HEK293 (cell line): ENCODE data around the gene BHLHE23.

Experiments used
- CTCF ChIA-PET: fragments of 350-600 bp; formaldehyde crosslinking; extraction: SDS; loops from one replicate; lab custom pipeline; 2021; ENCODE audit warnings: antibody characterized with exemption; lab: Yijun Ruan, JAX
- POLR2A ChIA-PET: fragments of 300-600 bp; formaldehyde crosslinking; extraction: SDS; loops from one replicate; lab custom pipeline; 2020; ENCODE audit warnings: antibody characterized with exemption, inconsistent platforms; lab: Yijun Ruan, JAX
- H3K27ac ChIP-seq: fragments of 200-500 bp; sonication (Bioruptor generic); 2 replicates; pipeline ENCODE4 v1.5.1; 2014; ENCODE audit warnings: low read depth, low read length, control low read depth, inconsistent platforms; ENCODE audit errors: extremely low read depth
- H3K36me3 ChIP-seq, 2 experiments: fragments of 200-500 bp in 1 of 2; sonication (Bioruptor generic) in 1 of 2; 1 replicate in 1 of 2; 2 replicates in 1 of 2; pipeline ENCODE4 v1.5.1; 2014 to 2017; ENCODE audit warnings: inconsistent platforms in 2 of 2, low read length in 2 of 2; ENCODE audit not compliant: control insufficient read depth in 2 of 2, insufficient read depth in 1 of 2
- H3K4me1 ChIP-seq: fragments of 200-500 bp; sonication (Bioruptor generic); 2 replicates; pipeline ENCODE4 v1.5.1; 2014; ENCODE audit warnings: mild to moderate bottlenecking, low read length, inconsistent platforms; ENCODE audit not compliant: control insufficient read depth, insufficient read depth
- H3K4me3 ChIP-seq: 2 replicates; pipeline ENCODE4 v1.5.1; 2011; ENCODE audit warnings: low read depth, mild to moderate bottlenecking, control low read depth, low read length, moderate library complexity
- H3K9me3 ChIP-seq: fragments of 200-500 bp; sonication (Bioruptor generic); 2 replicates; pipeline ENCODE4 v1.5.1; 2014; ENCODE audit warnings: low read depth, low read length, inconsistent platforms; ENCODE audit not compliant: control insufficient read depth, insufficient read depth
- BCL11A ChIP-seq: fragments of 450-650 bp; formaldehyde crosslinking; IDR thresholded peaks from 2 replicates; pipeline ENCODE4 v1.5.1; 2016; ENCODE audit warnings: low read depth, missing biosample characterization, missing genetic modification characterization
- HOXA7 ChIP-seq: sonication (generic); formaldehyde crosslinking; IDR thresholded peaks from 2 replicates; pipeline ENCODE4 v1.8.1; 2022; ENCODE audit warnings: missing genetic modification reagents, borderline replicate concordance
- KLF7 ChIP-seq: fragments of 450-650 bp; formaldehyde crosslinking; IDR thresholded peaks from 2 replicates; pipeline ENCODE4 v1.5.1; 2016; ENCODE audit warnings: missing biosample characterization, missing genetic modification characterization, borderline replicate concordance
- OSR2 ChIP-seq: fragments of 450-650 bp; formaldehyde crosslinking; IDR thresholded peaks from 2 replicates; pipeline ENCODE4 v1.5.1; 2016; ENCODE audit warnings: missing biosample characterization, missing genetic modification characterization
- PRDM1 ChIP-seq: fragments of 450-650 bp; formaldehyde crosslinking; IDR thresholded peaks from 2 replicates; pipeline ENCODE4; 2016; ENCODE audit warnings: missing biosample characterization, missing genetic modification characterization
- YY2 ChIP-seq: fragments of 450-650 bp; formaldehyde crosslinking; IDR thresholded peaks from 2 replicates; pipeline ENCODE4 v1.5.1; 2016; ENCODE audit warnings: missing biosample characterization, missing genetic modification characterization
- ZBTB1 ChIP-seq: fragments of 450-650 bp; formaldehyde crosslinking; IDR thresholded peaks from 2 replicates; pipeline ENCODE4 v1.5.1; 2016; ENCODE audit warnings: missing biosample characterization, missing genetic modification characterization
- ZBTB20 ChIP-seq: fragments of 450-650 bp; formaldehyde crosslinking; IDR thresholded peaks from 2 replicates; pipeline ENCODE4 v1.5.1; 2016; ENCODE audit warnings: missing biosample characterization, missing genetic modification characterization
- ZBTB48 ChIP-seq: fragments of 450-650 bp; formaldehyde crosslinking; IDR thresholded peaks from 2 replicates; pipeline ENCODE4 v1.5.1; 2016; ENCODE audit warnings: missing biosample characterization, missing genetic modification characterization
- ZBTB8A ChIP-seq: fragments of 450-650 bp; formaldehyde crosslinking; IDR thresholded peaks from 2 replicates; pipeline ENCODE4 v1.5.1; 2016; ENCODE audit warnings: missing biosample characterization, missing genetic modification characterization
- ZNF175 ChIP-seq: fragments of 450-650 bp; formaldehyde crosslinking; IDR thresholded peaks from 2 replicates; pipeline ENCODE4 v1.5.1; 2016; ENCODE audit warnings: missing biosample characterization, missing genetic modification characterization
- ZNF350 ChIP-seq: fragments of 450-650 bp; formaldehyde crosslinking; IDR thresholded peaks from 2 replicates; pipeline ENCODE4 v1.5.0; 2017; ENCODE audit warnings: missing biosample characterization, mild to moderate bottlenecking, missing genetic modification characterization
- ZNF394 ChIP-seq: fragments of 450-650 bp; formaldehyde crosslinking; IDR thresholded peaks from 2 replicates; pipeline ENCODE4 v1.5.1; 2016; ENCODE audit warnings: missing biosample characterization, missing genetic modification characterization, mild to moderate bottlenecking, moderate library complexity, borderline replicate concordance
- ZNF561 ChIP-seq: fragments of 450-650 bp; IDR thresholded peaks from 2 replicates; pipeline ENCODE4 v1.5.1; 2018; ENCODE audit warnings: missing biosample characterization, missing genetic modification characterization, borderline replicate concordance
- ZNF660 ChIP-seq: fragments of 450-650 bp; IDR thresholded peaks from 2 replicates; pipeline ENCODE4 v1.5.1; 2018; ENCODE audit warnings: missing biosample characterization, mild to moderate bottlenecking, missing genetic modification characterization
- ZNF677 ChIP-seq: fragments of 450-650 bp; IDR thresholded peaks from 2 replicates; pipeline ENCODE4 v1.5.0; 2018; ENCODE audit warnings: missing biosample characterization, mild to moderate bottlenecking, missing genetic modification characterization, moderate library complexity
- ZNF776 ChIP-seq: fragments of 450-650 bp; formaldehyde crosslinking; IDR thresholded peaks from 2 replicates; pipeline ENCODE4 v1.5.0; 2017; ENCODE audit warnings: missing biosample characterization, missing genetic modification characterization, borderline replicate concordance
- ZNF792 ChIP-seq: fragments of 450-650 bp; formaldehyde crosslinking; IDR thresholded peaks from 2 replicates; pipeline ENCODE4 v1.5.1; 2016; ENCODE audit warnings: missing biosample characterization, missing genetic modification characterization
- ZNF837 ChIP-seq: fragments of 450-650 bp; formaldehyde crosslinking; IDR thresholded peaks from 2 replicates; pipeline ENCODE4 v1.5.1; 2016; ENCODE audit warnings: missing biosample characterization, missing genetic modification characterization
- TF ChIP-seq, protein P1 (sequence below): IDR thresholded peaks from 2 replicates; pipeline ENCODE4 v1.6.1; 2011; ENCODE audit warnings: mild to moderate bottlenecking, low read depth, low read length, borderline replicate concordance
- TF ChIP-seq, protein P2 (sequence below): fragments of 450-650 bp; formaldehyde crosslinking; IDR thresholded peaks from 2 replicates; pipeline ENCODE4 v1.5.1; 2016; ENCODE audit warnings: missing biosample characterization, missing genetic modification characterization

The BHLHE23 gene

DNA sequence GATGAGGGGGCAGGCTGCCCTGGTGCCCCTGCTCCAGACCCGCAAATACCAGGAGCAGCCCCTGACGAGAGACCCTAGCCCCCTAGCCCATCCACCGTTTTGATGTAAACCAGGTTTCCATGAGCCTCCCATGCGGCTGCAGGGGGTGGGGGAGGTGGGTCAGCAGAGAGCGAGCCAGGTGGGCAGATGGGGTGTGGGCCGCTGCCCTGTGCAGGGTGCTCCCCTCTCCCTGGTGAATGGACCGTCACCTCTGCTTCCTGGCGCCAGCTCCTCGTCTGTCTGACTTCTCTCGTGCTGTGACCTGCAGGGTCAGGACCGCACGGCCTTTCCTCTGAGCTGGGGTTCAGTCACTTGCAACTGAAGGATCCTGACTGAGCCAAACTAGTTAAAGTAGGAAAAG is 15.7 kb upstream of the BHLHE23 start (continued):
- no peak for TF ChIP-seq OSR2
- TF ChIP-seq PRDM1 = no peak

DNA sequence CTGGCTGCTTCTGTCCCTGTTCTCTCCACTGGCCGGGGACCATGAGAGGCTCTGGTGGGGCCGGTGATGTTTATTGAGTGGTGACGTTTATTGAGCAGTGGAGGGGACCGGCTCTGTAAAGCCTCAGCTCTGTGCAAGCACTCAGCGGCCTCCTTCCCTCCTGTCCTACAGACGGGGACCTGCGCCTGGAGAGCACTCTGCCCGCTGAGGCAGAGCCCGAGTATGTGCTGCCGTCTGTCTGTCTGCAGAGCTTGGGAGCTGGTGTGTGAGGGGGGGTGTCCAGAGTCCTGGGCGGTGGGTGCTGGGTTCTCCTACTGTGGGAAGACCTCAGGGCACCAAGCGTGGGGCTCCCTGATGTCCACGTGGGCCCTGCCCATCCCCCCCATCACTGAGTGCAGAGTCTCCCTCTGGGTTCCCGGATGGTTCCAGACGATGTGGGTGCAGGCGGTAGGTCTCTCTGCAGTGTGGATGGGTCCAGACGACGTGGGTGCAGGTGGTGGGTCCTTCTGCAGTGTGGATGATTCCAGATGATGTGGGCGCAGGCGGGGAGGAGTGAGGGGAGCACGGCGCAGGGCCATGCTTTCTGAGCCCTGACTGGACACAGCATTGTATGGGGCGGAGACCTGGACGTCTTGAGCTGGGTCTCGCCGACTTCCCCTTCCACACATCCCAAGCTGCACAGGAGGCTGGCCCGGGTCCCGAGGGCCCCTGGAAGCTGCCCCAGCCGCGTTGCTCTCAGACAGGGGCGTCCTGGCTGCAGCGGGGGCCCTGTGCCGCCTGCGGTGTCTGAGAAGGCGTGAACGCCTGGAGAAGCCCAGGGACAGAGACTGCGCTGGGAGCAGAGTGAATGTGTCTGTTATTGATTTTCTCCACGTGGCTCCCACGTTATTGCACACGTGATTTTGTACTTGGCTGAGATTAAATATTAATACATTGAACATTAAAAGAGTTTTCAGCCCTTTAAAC is 14.9 kb upstream of the BHLHE23 start:
- ChIA-PET POLR2A (interaction anchor here (0.5 kb wide), 1 partner anchor 49 kb away, joined by 4 read pairs; no protein-coding TSS in a partner anchor), CTCF (no interaction called here)
- no peaks in the 10 kb centered on the region for H3K4me1 ChIP-seq
- H3K9me3 ChIP-seq = no peaks in the 10 kb centered on the region
- H3K4me3 ChIP-seq = no peak overlapping the region
- H3K27ac ChIP-seq = no peak overlapping the region
- TF ChIP-seq HOXA7 (CRISPR knock-in tag) = no peak
- TF ChIP-seq, protein P1, sequence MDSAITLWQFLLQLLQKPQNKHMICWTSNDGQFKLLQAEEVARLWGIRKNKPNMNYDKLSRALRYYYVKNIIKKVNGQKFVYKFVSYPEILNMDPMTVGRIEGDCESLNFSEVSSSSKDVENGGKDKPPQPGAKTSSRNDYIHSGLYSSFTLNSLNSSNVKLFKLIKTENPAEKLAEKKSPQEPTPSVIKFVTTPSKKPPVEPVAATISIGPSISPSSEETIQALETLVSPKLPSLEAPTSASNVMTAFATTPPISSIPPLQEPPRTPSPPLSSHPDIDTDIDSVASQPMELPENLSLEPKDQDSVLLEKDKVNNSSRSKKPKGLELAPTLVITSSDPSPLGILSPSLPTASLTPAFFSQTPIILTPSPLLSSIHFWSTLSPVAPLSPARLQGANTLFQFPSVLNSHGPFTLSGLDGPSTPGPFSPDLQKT = no peak
- TF ChIP-seq KLF7 (tag by site-specific recombination) = no peak
- TF ChIP-seq ZBTB20 = no peak
- no peak for TF ChIP-seq YY2 (tag by site-specific recombination)
- no peak for TF ChIP-seq ZNF350 (tag by site-specific recombination)
- TF ChIP-seq ZNF660 = no peak
- no peak for TF ChIP-seq ZNF561 (tag by site-specific recombination)
- no peak for TF ChIP-seq ZNF394 (tag by site-specific recombination)
- TF ChIP-seq, protein P2, sequence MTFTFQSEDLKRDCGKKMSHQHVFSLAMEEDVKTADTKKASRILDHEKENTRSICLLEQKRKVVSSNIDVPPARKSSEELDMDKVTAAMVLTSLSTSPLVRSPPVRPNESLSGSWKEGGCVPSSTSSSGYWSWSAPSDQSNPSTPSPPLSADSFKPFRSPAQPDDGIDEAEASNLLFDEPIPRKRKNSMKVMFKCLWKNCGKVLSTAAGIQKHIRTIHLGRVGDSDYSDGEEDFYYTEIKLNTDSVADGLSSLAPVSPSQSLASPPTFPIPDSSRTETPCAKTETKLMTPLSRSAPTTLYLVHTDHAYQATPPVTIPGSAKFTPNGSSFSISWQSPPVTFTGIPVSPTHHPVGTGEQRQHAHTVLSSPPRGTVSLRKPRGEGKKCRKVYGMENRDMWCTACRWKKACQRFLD (tag by site-specific recombination) = no peak
- no peak for TF ChIP-seq ZBTB1
- TF ChIP-seq ZNF776 (tag by site-specific recombination) = no peak
- TF ChIP-seq ZNF837 (tag by site-specific recombination) = no peak
- TF ChIP-seq ZBTB8A (tag by site-specific recombination) = no peak
- TF ChIP-seq ZBTB48 (tag by site-specific recombination) = no peak
- TF ChIP-seq ZNF677 (tag by site-specific recombination) = no peak
- no peak for TF ChIP-seq ZNF175 (tag by site-specific recombination)
- TF ChIP-seq, all 188 proteins: peak for 0
- no peaks in the 10 kb centered on the region for H3K36me3 ChIP-seq

GRCh38 chr20:63020681-63021080 is 13.9 kb upstream of the BHLHE23 start:
- Histone ChIP-seq H3K36me3 (no peaks in the 10 kb centered on the region), H3K4me3 (no peak overlapping the region), H3K9me3 (no peaks in the 10 kb centered on the region), H3K4me1 (no peaks in the 10 kb centered on the region), H3K27ac (no peak overlapping the region)
- CTCF ChIA-PET = interaction anchor here (0.6 kb wide), 1 partner anchor 212 kb away, joined by 3 read pairs; no protein-coding TSS in a partner anchor
- TF ChIP-seq ZNF792 (tag by site-specific recombination) = no peak
- TF ChIP-seq BCL11A (tag by site-specific recombination) = no peak
- POLR2A ChIA-PET = no interaction called here
